NCI-H526 (cell line): ENCODE measurements around the gene TRRAP.
"Not testable (repeated sequence)": the region's sequence is repeated elsewhere in the genome, so short reads cannot be mapped to it uniquely, and the experiment has no call there.

ENCODE experiments used
- DNase-seq, 2 experiments: peaks; one replicate each; lab custom pipeline; 2025; lab: John Stamatoyannopoulos, UW

TRRAP gene

DNA sequence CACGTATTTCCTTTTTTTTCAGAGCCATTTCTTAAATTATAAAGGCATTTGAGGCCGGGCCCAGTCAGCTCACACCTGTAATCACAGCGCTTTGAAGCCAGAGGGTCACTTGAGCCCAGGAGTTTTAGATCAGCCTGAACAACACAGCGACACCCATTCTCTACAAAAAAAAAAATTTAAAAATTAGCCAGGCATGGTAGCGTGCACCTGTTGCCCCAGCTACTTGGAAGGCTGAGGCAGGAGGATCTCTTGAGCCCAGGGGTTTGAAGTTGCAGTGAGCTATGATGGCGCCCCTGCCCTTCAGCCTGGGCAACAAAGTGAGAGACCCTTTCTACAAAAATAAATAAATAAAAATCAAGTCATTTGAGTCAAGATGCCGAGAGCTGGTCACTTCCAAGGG, 11.6 kb upstream of the TRRAP start:
- no peak for DNase-seq

DNA sequence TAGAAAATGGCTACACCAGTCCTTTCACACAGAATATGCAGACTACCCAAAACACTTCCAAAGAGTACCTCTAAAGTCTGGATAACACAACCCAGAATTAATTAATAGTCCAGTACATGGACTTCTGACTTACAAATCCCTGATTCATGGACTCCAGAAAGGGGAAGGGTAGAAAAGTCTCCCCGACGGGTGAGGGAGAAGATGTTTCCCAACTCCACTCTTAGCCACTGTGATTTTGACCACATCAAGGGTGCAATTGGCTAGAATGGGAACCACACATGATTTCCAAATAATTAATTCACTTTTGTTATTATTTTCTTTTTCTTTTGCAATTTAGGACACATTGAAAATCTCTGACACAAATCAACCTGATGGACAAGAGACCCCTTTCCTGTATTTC, 9.9 kb upstream of the TRRAP start:
- no peak for DNase-seq

DNA sequence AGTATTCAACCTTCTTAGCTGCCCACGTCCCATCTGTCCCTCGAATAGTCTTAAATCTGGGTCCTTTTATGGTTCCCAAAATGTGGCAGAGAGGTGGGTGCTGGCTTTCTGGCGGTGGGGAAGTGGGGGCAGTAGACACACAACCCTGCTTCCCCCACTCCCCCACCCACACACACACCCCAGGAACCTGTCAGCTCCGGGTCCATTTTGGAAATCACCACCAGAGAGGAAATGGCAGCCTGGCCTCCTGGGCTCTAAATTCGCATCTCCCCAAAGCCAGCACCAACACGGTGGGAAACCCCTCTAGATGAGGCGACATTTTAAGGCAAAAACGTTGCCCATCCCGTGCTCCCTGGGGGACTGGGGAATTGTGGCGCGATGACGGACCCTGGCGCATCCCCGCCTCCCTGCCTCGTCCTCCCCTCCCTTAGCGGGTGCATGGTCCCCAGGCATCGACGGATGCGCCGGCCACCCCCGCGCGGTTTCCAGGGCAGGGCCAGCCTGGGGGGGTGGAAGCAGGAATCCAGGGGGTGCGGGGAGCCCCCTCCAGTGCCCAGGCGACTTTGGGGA, 9.2 kb upstream of the TRRAP start:
- no peak for DNase-seq

DNA sequence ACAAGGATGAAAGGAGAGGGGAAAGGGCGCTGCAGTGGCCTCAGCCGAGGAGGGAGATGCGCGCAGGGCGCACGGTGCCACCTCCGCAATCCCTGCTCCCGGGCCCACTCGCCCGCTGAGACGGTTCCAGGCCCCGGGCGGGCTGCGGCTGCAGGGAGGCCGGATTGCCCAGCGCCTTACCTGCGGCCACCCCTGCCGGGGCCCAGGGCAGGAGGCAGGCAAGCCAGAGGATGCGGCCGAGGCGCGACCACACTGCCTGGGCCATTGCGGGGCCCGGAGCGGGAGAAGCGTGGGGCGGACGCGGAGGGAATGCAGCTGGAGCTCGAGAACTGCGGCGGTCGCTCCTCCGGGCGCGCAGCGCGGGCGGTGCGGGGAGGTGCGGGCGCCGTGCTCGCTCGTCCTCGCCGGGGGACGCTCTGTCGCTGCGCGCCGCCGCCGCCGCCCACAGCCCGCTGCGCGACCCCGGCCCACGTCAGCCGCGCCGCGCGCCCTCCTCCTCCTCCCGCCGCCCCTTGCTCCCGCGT, 8.7 kb upstream of the TRRAP start, which contains the start of gene TMEM130:
Gene TMEM130 (minus strand): TSS at position 418 of the 524 bp plus-strand sequence. CDS start 153 bp downstream, at position 265.
- DNase-seq, result peak in 1 of 2 experiments; percentile 37

DNA sequence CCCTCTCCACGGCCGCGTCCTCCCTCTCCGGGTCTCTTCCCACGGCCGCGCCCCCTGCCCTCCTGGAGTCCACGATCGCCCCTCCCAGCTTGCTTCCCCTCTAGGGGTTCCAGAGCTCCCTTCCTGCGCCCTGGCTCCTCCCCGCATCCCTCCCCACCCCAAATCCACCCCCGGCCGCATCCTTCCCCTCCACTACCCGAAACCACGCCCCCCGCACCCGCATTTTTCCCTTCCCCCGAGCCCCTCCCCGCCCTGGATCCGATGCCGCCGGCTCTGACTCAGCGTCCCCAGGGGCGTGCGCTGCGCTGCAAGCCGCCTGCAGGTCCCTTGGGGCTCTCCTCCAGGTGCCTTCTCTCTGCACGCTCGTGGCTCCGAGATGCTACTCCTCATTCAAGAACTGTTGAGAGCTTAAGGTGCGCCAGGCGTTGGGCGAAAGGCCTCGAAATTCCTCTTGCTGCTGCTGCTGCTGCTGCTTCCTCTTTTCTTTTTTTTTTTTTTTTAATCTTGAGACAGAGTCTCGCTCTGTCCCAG, 8.1 kb upstream of the TRRAP start:
- peak; percentile 25 to 72 for DNase-seq

DNA sequence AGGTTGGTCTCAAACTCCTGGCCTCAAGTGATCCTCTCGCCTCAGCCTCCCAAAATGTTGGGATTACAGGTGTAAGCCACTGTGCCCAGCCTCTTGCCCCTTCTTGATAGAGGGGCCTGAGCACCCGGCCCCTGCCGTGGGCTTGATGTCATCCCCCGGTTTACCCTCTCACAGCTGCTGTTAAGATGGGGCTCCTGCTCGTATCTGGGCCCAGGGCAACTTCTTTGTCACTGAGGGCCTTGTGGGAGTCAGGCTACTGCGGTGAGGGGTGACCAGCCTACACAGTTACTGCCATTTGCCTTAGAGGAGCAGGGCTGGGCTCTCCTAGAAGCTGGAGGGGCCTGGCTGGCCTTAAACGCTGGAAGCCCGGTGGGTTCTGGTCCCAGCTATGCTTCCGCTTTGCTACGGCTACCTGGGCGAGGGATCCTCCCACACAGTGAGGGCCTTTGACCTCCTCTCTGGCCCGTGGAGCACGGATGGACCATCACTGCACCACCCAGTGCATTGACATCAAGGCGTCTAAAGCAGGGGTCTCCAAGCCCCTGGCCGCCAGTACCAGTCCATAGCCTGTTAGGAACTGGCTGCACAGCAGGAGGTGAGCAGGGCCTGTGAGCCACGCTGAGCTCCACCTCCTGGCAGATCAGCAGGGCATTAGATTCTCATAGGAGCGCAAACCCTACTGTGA, 7.4 kb upstream of the TRRAP start:
- DNase-seq, result no peak

DNA sequence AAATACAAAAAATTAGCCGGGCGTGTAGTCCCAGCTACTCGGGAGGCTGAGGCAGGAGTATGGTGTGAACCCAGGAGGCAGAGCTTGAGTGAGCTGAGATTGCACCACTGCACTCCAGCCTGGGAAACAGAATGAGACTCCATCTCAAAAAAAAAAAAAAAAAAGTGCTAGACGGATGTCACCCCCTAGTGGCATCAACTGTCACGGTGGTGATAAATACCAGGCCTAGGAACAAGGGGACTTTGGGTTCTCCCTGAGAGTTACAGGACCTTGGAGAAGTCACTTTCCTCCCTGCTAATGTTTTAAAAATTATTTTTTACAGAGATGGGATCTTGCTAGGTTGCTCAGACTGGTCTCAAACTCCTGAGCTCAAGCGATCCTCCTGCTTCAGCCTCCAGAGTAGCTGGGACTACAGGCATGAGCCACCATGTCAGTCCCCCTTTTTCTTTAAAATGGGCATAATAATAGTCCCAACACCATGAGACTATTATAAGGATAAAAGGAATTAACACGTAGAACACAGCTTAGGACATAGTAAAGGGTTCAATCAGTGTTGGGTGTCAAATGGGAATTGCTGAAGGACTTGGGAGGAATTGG, 5.9 kb upstream of the TRRAP start:
- DNase-seq, result peak in 1 of 2 experiments; percentile 29

DNA sequence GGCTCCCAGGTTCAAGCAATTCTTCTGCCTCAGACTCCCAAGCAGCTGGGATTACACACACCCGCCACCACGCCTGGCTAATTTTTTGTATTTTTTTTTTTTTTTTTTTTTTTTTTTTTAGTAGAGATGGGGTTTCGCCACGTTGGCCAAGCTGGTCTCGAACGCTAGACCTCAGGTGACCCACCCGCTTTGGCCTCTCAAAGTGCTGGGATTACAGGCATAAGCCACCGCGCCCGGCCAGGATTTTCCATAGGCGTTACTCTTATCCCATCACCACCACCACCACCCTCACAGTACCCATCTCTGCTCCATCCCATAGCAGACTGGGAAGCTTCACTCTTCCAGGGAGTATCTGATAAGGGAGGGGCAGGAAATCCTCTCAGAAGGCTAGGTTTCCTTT, 4.7 kb upstream of the TRRAP start:
- DNase-seq, result not testable (repeated sequence)

DNA sequence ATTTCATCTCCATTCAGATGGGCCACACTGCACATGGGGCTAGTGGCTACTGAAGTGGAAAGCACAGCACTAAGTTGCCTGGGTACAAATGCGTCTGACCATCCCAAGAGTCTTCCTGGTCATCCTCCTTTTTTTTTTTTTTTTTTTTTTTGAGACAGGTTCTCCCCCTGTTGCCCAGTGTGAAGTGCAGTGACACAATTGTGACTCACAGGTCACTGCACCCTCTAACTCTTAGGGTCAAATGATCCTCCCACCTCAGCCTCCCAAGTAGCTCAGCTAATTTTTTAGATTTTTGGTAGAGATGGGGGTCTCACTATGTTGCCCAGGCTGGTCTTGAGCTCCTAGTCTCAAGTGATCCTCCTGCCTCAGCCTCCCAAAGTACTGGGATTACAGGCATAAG, 3.4 kb upstream of the TRRAP start:
- no peak for DNase-seq

DNA sequence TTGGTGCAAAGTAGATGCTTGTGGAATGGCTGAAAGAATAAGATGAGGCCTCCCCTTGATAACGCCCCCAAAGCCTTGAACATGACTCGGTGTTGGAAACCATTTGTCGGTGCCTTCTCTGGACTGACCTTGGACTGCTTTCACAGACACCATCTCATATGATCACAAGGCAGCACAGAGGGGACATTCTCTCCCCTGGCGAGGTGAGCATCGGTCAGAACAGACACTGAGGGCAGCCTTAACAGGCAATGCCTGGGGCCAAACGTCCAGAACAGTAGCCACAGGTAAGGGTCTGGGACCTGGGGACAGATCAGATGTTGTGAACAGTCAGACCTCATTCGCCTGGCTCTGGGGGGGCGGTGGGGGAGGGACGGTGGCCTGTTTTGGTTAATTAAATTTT, 2.8 kb upstream of the TRRAP start:
- DNase-seq, result no peak

DNA sequence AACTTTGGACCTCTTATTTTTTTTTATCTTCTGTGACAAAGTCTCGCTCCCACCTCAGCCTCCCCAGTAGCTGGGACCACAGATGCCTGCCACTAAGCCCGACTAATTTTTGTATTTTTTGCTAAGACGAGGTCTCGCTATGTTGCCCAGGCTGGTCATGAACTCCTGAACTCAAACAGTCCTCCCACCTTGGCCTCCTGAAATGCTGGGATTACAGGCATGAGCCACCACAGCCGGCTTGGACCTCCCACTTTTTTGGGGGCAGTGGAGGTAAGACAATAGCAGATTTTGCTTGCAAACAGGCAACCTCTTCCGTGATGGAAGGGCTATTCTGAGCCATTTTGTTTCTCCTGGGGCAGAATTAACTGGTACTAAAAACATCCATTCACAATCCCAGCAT, 1.2 kb upstream of the TRRAP start:
- DNase-seq, result no peak

DNA sequence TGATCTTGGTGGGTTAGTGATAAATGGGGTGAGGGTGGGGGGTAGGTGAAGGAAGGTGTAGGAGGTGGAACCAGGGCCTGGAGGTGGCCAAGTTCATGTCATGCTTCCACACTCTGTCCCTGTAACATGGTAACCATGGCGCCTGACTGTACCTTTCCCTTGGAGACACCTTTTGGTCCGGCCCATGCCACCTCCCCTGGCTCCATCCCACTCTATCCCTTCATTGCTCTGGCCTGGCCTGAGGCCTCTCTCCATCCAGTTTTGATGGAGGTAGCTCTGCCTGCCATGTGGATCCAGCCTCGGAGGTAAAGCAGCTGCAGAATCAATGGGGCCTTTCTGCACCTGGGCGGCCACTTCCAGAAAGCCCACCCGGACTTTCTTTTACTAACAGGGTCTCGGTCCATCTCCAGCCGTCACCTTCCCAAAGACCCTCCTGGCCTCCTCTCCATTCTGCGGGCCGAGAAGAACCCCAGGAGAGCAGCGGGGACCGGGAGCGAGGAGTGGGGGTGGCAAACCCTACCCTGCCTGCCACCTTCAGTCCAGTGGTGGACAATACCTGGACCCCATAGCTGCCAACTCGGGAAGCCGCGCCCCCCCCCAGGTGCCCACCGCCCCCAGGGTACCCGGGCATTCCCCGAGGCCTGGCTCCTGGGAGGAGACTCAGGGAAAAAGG, 504 bp upstream of the TRRAP start:
- no peak for DNase-seq

DNA sequence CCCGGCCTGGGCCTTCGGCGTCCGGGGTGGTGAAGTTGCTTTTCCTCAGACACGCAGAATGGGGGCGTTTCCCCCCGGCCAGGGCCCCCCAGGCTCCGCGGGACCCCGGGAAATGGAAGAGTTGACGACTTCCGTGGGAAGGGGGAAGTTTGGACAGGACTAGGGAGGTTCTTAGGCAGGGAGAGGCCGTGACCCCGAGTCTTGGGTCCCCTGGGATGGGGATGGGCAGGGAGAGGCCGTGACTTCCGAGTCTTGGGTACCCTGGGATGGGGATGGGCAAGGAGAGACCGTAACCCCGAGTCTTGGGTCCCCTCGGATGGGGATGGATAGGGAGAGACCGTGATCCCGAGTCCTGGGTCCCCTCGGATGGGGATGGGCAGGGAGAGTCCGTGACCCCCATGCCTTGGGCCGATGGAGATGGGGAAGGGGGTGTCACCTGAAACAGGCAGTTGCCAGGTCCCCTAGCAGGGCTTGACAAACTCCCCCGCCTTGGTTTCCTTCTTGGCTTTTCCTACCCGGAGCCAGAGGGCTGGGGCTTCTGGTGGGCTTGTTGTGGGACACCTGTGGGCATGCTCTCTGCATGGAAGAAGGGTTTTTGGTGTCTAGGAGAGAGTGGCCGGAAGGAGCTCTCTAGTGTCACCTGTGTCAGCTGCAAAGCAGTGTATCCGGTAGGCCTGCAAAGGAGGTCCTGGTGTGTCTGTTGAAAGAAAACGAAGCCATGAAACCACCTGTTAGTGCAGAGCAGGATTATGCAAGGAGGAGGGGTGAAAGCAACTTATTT, 1.1 kb downstream of the TRRAP start:
- peak; percentile 27 to 64 for DNase-seq

DNA sequence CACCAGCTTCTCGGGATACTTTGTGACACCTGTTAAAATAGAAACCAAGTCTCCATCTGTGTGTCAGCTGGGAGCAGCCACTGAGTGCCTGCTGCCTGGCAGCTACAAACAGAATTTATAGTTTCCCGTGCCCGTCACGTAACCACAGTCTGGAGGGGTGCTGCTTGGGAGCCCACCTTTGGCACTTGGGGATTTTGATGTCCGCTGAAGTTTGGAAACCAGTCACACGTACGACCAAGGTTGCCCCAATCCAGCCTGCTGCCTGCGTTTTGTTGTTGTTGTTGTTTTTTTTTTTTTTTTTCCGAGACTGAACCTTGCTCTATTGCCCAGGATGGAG, 1.6 kb downstream of the TRRAP start:
- no peak for DNase-seq

DNA sequence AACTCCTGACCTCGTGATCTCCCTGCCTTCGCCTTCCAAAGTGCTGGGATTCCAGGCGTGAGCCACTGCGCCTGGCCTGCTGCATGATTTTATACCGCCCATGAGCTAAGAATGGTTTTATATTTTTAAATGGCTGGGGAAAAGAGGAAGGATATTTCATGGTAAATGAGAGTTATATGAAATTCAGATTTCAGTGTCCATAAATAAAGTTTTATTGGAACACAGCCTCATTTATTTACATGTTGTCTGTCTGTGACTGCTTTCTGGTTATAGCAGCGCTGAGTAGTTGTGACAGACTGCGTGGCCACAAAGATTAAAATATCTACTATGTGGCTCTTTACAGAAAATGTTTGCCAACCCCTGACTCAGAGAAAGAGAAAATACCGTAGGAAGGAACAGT, 2.2 kb downstream of the TRRAP start:
- DNase-seq, result no peak

DNA sequence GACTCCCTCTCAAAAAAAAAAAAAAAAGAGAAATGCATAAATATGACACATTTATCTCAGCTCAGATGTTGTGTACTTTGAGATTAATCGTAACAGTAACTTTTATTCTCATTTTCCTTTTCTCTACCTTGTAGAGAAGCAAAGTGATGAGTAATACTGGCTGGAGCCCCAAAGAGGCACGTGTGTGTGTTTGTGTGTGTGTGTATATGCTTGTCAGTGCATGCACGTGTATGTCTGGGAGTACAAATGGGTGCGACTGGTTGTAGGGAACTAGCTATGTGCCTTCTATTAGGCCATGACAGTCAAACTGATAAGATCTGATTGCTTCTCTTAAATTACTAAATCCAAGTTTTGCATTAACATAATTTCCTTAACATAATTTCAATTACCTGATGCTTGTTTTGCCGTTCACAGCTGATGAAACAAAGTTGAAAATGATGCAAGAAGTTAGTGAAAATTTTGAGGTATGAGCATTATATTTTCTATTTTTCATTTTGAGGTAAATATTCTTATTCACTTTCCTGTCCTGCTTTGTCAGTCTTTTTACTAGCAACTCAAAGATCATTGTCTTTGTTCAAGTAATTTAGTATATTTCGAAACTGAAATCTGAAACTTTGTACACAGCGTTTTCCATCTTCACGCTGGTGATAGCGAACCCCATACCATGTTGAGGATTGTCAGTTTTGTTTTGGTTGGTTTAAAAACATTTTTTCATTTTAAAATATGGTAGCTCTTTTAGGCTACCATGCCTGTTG, 3.4 kb downstream of the TRRAP start:
- no peak for DNase-seq

DNA sequence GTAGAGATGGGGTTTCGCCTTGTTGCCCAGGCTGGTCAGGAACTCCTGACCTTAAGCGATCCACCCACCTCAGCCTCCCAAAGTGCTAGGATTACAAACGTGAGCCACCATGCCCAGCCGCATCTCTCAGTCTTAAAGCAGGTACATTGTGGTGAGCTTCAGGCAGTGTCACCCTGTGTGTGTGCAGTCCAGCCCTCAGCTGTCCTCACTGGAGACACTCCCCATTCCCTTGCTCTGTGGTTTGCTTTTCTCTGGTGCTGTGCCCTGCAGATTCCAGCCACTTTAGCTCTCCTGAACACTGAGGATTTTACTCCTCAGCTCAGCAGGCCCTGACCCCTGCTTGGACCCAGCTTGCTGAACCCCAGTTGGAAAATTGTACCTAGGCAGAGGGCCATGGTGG, 6.1 kb downstream of the TRRAP start:
- DNase-seq, result no peak

DNA sequence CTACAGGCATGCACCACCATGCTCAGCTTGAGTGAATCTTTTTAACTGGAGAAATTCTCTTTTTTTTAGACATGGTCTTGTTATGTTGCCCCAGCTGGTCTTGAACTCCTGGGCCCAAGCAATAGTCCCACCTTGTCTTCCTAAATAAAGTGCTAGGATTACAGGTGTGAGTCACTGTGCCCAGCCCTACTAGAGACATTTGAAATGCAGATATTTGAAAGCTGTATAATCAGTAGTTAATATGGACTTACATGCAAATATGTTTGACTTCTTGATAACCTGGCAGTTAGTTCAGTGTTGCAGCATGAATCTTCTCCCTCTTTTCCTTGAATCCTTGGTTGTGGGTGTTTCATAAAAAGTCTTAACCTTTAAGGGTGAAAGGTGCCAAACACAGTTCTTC, 8.7 kb downstream of the TRRAP start:
- no peak for DNase-seq

DNA sequence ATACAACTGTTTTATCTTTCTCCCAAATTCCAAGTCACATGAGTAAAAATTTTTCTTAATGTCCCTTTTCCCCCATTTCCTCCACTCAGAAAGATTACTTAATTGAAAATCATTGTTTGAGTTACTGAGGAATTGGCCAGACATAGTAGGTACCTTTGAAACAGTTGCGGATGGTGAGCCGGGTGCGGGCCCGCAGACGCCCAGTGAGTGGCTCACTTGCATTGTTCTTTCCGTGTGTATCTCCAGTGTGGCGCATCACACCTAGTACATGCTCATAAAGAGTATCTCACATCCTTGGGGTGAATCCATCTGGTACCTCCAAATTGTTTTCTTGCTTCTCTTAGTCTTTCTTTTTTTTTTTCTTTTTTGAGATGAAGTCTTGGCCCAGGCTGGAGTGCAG, 14.3 kb downstream of the TRRAP start:
- no peak for DNase-seq

DNA sequence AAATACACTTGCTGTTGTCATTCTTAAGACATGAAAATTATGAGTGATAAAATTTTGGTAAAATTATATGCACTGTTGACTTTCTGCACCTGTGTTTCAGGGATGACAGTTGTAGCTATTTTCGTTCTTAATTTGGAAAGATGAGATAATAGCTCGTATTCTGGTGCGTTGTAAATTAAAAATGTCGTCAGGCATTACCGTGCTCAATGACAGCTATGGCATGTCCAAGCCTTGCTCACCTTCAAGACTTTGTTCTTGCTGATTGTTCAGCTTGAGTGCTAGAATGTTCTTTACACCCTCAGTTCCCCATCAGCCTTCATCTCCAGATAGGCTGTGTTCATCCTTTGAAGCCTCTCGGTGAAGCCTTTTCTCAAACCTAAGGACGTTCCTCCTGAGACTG, 21.5 kb downstream of the TRRAP start:
- no peak for DNase-seq

DNA sequence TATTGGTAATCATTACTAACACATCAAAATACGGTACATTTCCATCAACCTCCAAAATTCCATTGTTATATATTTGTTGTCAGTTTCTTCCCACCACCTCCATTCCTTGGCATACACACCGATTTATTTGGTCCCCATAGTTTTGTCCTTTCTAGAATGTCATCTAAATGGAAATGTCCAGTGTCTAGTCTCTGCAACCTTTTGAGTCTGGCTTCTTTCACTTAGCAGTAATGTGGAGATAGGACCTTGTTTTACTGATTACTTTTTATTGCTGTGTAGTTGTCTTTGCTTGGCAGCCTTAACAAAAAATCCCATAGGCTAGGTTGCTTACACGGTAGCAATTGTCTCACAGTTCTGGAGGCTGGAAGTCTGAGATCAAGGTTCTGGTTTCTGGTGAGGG, 22.5 kb downstream of the TRRAP start:
- DNase-seq, result no peak
